ENCODE measurements around the gene TWIST1. TPM values are rescaled to one million over a fixed set of nuclear protein-coding genes. Genes with fewer than 3 reads are reported as not detected.

The TWIST1 gene
- total RNA-seq, 1 experiment from 2014 or later, result not detected

GRCh38 chr7:19110776-19111175 lies 6.7 kb downstream of the TWIST1 start:
- no peak for DNase-seq
- Histone ChIP-seq H3K9me3 (ENCODE audit: control insufficient read depth, low read depth, low read length) (no peaks in the 10 kb centered on the region), H4K8ac (replicated peaks; ENCODE audit: insufficient read length, low read depth, low read length) (no peak overlapping the region), H3K4me1 (ENCODE audit: insufficient read depth, low read length) (peaks cover 9% of the 10 kb centered on the region), H3K79me1 (ENCODE audit: insufficient read depth, low read depth, low read length, poor library complexity, severe bottlenecking) (no peaks in the 10 kb centered on the region), H3K23ac (ENCODE audit: insufficient read length, low read depth, low read length) (no peak overlapping the region), H2BK120ac (ENCODE audit: low read depth, low read length, poor library complexity, severe bottlenecking) (no peak overlapping the region), H4K5ac (ENCODE audit: insufficient read length, low read depth, low read length) (no peak overlapping the region), H3K14ac (ENCODE audit: insufficient read depth, low read length) (no peak overlapping the region), H2AFZ (ENCODE audit: low read length) (no peak overlapping the region), H4K91ac (ENCODE audit: insufficient read length, low read depth, low read length) (no peak overlapping the region), H2BK12ac (ENCODE audit: insufficient read length, low read depth, low read length) (no peak overlapping the region), H2BK15ac (ENCODE audit: low read depth, low read length) (no peak overlapping the region), H2BK5ac (ENCODE audit: insufficient read length, low read length) (no peak overlapping the region), H3K4ac (ENCODE audit: low read depth, low read length) (no peak overlapping the region), H3K4me2 (ENCODE audit: insufficient read depth, insufficient read length, low read length) (peak overlapping the region; percentile 53), H3K27me3 (ENCODE audit: insufficient read depth, low read length) (peaks cover 80% of the 10 kb centered on the region), H3T11ph (ENCODE audit: low read length) (no peak overlapping the region), H3K23me2 (ENCODE audit: insufficient read length, low read depth, low read length, poor library complexity, severe bottlenecking) (peaks cover 27% of the 10 kb centered on the region), H3K9ac (ENCODE audit: extremely low read depth, insufficient read length, low read length) (no peak overlapping the region), H3K79me2 (ENCODE audit: insufficient read depth, low read length) (no peaks in the 10 kb centered on the region), H2BK20ac (ENCODE audit: low read depth, low read length, poor library complexity, severe bottlenecking) (no peak overlapping the region), H4K20me1 (ENCODE audit: control insufficient read depth, insufficient read depth, insufficient read length) (no peaks in the 10 kb centered on the region), H3K18ac (ENCODE audit: insufficient read length, low read depth, low read length) (no peak overlapping the region), H3K27ac (ENCODE audit: insufficient read length, low read depth, low read length) (no peak overlapping the region), H2AK5ac (ENCODE audit: insufficient read length, low read length) (no peak overlapping the region), H3K56ac (ENCODE audit: insufficient read length, low read depth, low read length) (no peak overlapping the region)
- Mint-ChIP-seq H3K27ac (no peak overlapping the region), H3K4me3 (peak overlapping the region in 1 of 2 experiments; percentile 57; a peak in 2 of 5 replicates), H3K4me1 (peaks cover 50 to 67% of the 10 kb centered on the region in 2 experiments), H3K36me3 (ENCODE audit: insufficient read depth in 1 of 3, low read depth in 3 of 3) (no peaks in the 10 kb centered on the region), H3K9me3 (peaks cover 0 to 2% of the 10 kb centered on the region in 2 experiments; a peak in 1 of 5 replicates), H3K27me3 (ENCODE audit: low read depth) (peaks cover 99% of the 10 kb centered on the region)
- TF ChIP-seq CTCF (conservative IDR thresholded peaks at IDR 0.05), result no peak
- no CpG with 5 or more reads among the region's 6 CpGs for WGBS (ENCODE audit: extremely low coverage, insufficient read length, low lambda C conversion rate)
